GM12878 (cell line): Measurements from ENCODE around the gene FOXO1. TPM values are rescaled to one million over a fixed set of nuclear protein-coding genes. Genes with fewer than 3 reads are reported as not detected.

Experiments used
- ATAC-seq: fragments of 200-7000 bp; cut with Tn5 transposase; 3 replicates; pipeline ENCODE4 v1.9.1; 2020; ENCODE audit warnings: mild to moderate bottlenecking, moderate library complexity
- BruUV-seq: library from RNA; stranded (reverse); fragments of 400-500 nt; replicated peaks from 2 replicates; lab custom pipeline; 2021; lab: Mats Ljungman, UMichigan
- CTCF ChIA-PET: fragments of 300-600 bp; sonication (Branson Sonifier 250); formaldehyde crosslinking; extraction: SDS; loops from one replicate; lab custom pipeline; 2021; ENCODE audit warnings: inconsistent platforms; lab: Yijun Ruan, JAX
- POLR2A ChIA-PET: fragments of 350-600 bp; formaldehyde crosslinking; extraction: SDS; loops from one replicate; lab custom pipeline; 2021; ENCODE audit warnings: inconsistent platforms; lab: Charles Lee
- RAD21 ChIA-PET: fragments of 300-600 bp; sonication (Branson Sonifier 250); formaldehyde crosslinking; loops from one replicate; lab custom pipeline; 2023; ENCODE audit warnings: antibody characterized with exemption; ENCODE audit not compliant: unreplicated experiment; lab: Charles Lee
- SMC1A ChIA-PET: fragments of 300-600 bp; sonication (Branson Sonifier 250); formaldehyde crosslinking; loops from one replicate; lab custom pipeline; 2023; ENCODE audit not compliant: unreplicated experiment, uncharacterized antibody; lab: Charles Lee
- DNase-seq: peaks from one replicate; pipeline ENCODE4 v3.0.0-alpha.2; 2011; ENCODE audit warnings: low read depth, low spot score
- FAIRE-seq: peaks from 3 replicates; lab custom pipeline; 2011; peaks lifted over from hg19 to GRCh38; lab: Jason Lieb, UNC
- H2AFZ ChIP-seq: 2 replicates; pipeline ENCODE4 v1.6.0; 2011; ENCODE audit warnings: low read depth, low read length, control low read depth; ENCODE audit not compliant: control insufficient read depth
- H3K27ac ChIP-seq: 2 replicates; pipeline ENCODE4 v1.5.1; 2011; ENCODE audit warnings: control low read depth; ENCODE audit not compliant: control insufficient read depth, insufficient read depth
- H3K27me3 ChIP-seq, 2 experiments: replicated peaks in 1 of 2; 2 replicates each; pipeline versions ENCODE4 v1.6.0 to v1.6.1; 2011; ENCODE audit warnings: low read length in 1 of 2; ENCODE audit not compliant: control insufficient read depth in 2 of 2, insufficient read depth in 2 of 2
- H3K36me3 ChIP-seq, 2 experiments: 2 replicates each; pipeline ENCODE4 v1.5.1; 2011; ENCODE audit warnings: low read length in 1 of 2; ENCODE audit not compliant: control insufficient read depth in 2 of 2, insufficient read depth in 2 of 2
- H3K4me1 ChIP-seq: 2 replicates; pipeline ENCODE4 v1.6.1; 2011; ENCODE audit warnings: mild to moderate bottlenecking, low read length, moderate library complexity, mixed read lengths; ENCODE audit not compliant: control insufficient read depth, insufficient read depth
- H3K4me2 ChIP-seq: 2 replicates; pipeline ENCODE4 v1.6.0; 2011; ENCODE audit warnings: control low read depth; ENCODE audit not compliant: control insufficient read depth, insufficient read depth
- H3K4me3 ChIP-seq: fragments of 200-600 bp; sonication (generic); 2 replicates; pipeline ENCODE4 v1.5.1; 2016
- H3K79me2 ChIP-seq: 2 replicates; pipeline ENCODE4 v1.6.0; 2011; ENCODE audit warnings: low read length; ENCODE audit not compliant: control insufficient read depth, insufficient read depth
- H3K9ac ChIP-seq: 2 replicates; pipeline ENCODE4 v1.8.0; 2011; ENCODE audit warnings: low read length, control low read depth, mixed read lengths; ENCODE audit not compliant: control insufficient read depth, insufficient read depth
- H3K9me3 ChIP-seq: replicated peaks from 3 replicates; pipeline ENCODE4 v1.5.1; 2011; ENCODE audit warnings: mild to moderate bottlenecking, low read length; ENCODE audit not compliant: control insufficient read depth, insufficient read depth
- H4K20me1 ChIP-seq: 2 replicates; pipeline ENCODE4 v1.6.0; 2011; ENCODE audit not compliant: control insufficient read depth, insufficient read depth
- RAD21 ChIP-seq: IDR thresholded peaks from 2 replicates; pipeline ENCODE4 v1.6.1; 2011; ENCODE audit warnings: mild to moderate bottlenecking, low read depth, low read length, moderate library complexity; ENCODE audit not compliant: insufficient read depth
- RELA ChIP-seq: fragments of 450-650 bp; IDR thresholded peaks from 2 replicates; pipeline ENCODE4 v1.8.0; 2014; ENCODE audit warnings: borderline replicate concordance; ENCODE audit not compliant: partially characterized antibody
- SMAD1 ChIP-seq: fragments of 450-650 bp; IDR thresholded peaks from 2 replicates; pipeline ENCODE4 v1.6.1; 2018; ENCODE audit warnings: mild to moderate bottlenecking, low read depth; ENCODE audit not compliant: partially characterized antibody
- TCF12 ChIP-seq: IDR thresholded peaks from 2 replicates; pipeline ENCODE4 v1.6.1; 2011; ENCODE audit warnings: low read depth, mild to moderate bottlenecking, low read length
- WGBS: methylation state at CpG from one replicate; pipeline ENCODE4 v1.1.6; 2016; ENCODE audit warnings: low lambda C conversion rate; ENCODE audit not compliant: insufficient replicate concordance, insufficient coverage; ENCODE audit errors: missing lambda C conversion rate; 5-methylcytosine and 5-hydroxymethylcytosine counted together
- in situ Hi-C: fragments of 300-500 bp; cut with MboI; formaldehyde crosslinking; loops from 9 replicates; pipeline ENCODE4 v1.14.3; 2018; ENCODE audit warnings: mixed read lengths
- intact Hi-C: fragments of 100-400 bp; cut with micrococcal nuclease; formaldehyde crosslinking; loops from one replicate; pipeline ENCODE4 v1.14.2; 2022; ENCODE audit not compliant: unreplicated experiment
- polyA plus RNA-seq, 11 experiments: library from polyadenylated mRNA; depleted of rRNA in 4 of 11; unstranded in 6 of 11; stranded (reverse) in 5 of 11; fragments of >200 nt; fragmentation: Nextera tagmentation in 4 of 11; fragmentation: Illumina TruSeq in 1 of 11; extraction: Ambion mirVana in 4 of 11; extraction: Trizol in 1 of 11; gene quantifications; 1 replicate in 1 of 11; 2 replicates in 10 of 11; pipeline versions ENCODE4 v1.2.1 to v1.2.3, GENCODE V29; 2011 to 2016; ENCODE audit warnings: inconsistent platforms in 2 of 11, missing spikeins in 2 of 11, low read depth in 1 of 11
- total RNA-seq, 4 experiments: library from RNA; depleted of rRNA in 3 of 4; stranded (reverse); fragments of >200 nt in 3 of 4; fragmentation: Illumina TruSeq in 1 of 4; extraction: Trizol in 1 of 4; gene quantifications; 2 replicates each; pipeline versions ENCODE4 v1.2.1 to v1.2.3, GENCODE V29; 2013 to 2021
- TF ChIP-seq, protein P1 (sequence below), 3 experiments: IDR thresholded peaks in 2 of 3; conservative IDR thresholded peaks in 1 of 3; 2 replicates each; pipeline ENCODE4 v1.5.1; 2011; ENCODE audit warnings: low read depth in 3 of 3, low read length in 3 of 3, mild to moderate bottlenecking in 3 of 3, control low read depth in 2 of 3, moderate library complexity in 2 of 3, inconsistent platforms in 1 of 3, mixed read lengths in 1 of 3; ENCODE audit not compliant: control insufficient read depth in 2 of 3, insufficient read depth in 1 of 3; ENCODE audit errors: extremely low read depth in 1 of 3
- TF ChIP-seq, protein P2 (sequence below): IDR thresholded peaks from 2 replicates; pipeline ENCODE4 v1.6.1; 2011; ENCODE audit warnings: mild to moderate bottlenecking, low read depth, low read length, moderate library complexity; ENCODE audit not compliant: insufficient replicate concordance
- TF ChIP-seq, protein P3 (sequence below): IDR thresholded peaks from 2 replicates; pipeline ENCODE4 v1.6.1; 2011; ENCODE audit warnings: low read depth, low read length, improper control_type of control experiment, borderline replicate concordance

The FOXO1 gene
- total and polyA plus RNA-seq, 10 of the 15 experiments (the other 5 are each of a cell fraction or from before 2014, with no cell fraction given): 0.58 to 8.3 (median 0.88) TPM

DNA sequence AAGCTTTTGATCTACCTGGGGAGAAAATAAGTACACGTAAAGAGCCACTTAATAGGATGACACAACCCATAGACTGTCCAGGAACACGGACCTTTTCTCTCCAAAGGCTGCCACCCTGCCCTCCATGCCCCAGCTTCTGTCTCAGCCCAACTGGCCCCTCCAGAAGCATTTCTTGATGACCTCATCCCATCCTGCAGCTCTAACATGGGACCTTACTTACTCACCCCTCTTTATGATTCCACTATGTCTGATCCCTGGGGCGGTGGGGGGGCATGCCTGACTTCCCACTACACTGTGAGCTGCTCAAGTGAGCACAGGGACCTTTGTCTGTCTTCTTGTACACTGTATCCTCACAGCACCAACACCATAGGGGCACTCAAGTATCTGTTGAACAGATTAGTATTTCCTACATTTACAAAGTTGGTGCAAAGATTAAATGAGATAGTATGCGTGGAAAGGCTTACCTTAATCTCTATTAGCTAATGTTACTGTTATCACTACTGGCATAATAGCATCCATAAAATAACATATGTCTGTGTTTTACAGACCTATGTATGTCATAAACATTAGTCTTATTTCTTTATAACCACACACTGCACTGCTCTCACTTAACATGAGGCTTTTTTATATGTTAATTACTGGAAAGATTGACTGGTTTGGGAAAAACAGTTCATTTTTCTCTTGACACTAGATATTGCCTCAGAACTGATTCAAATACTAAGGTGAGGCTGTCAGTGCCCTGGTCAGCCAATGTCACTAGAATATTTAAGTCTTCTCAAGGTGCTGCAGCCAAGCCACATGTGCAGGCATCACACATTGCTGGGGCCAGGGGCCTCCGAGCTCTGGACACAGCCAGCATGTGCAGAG lies 100.9 kb downstream of the FOXO1 start:
- H4K20me1 ChIP-seq: no peaks in the 10 kb centered on the region; the same call in none of the 2 replicates
- H3K79me2 ChIP-seq: peaks cover 2% of the 10 kb centered on the region
- no peaks in the 10 kb centered on the region for H3K27me3 ChIP-seq
- ChIA-PET CTCF (interaction anchor here (1.0 kb wide), 1 partner anchor 104 kb away, joined by 3 read pairs; no protein-coding TSS in a partner anchor), SMC1A (interaction anchor here (0.6 to 2.2 kb wide), 4 partner anchors 10 to 103 kb away, joined by 3 to 10 read pairs (median 3); no protein-coding TSS in a partner anchor), RAD21 (interaction anchor here (0.6 to 0.8 kb wide), 3 partner anchors 71 to 103 kb away, joined by 3 read pairs; no protein-coding TSS in a partner anchor), POLR2A (no interaction called here)
- H3K9me3 ChIP-seq: no peaks in the 10 kb centered on the region; the same call in 2 of the 3 replicates
- no peak overlapping the region for H3K4me3 ChIP-seq
- ATAC-seq (peak; percentile 14; the same call in 2 of the 3 replicates), FAIRE-seq (no peak), DNase-seq (no peak)
- H3K27ac ChIP-seq: no peak overlapping the region
- WGBS: 73% methylated on average over 5 of the region's 5 CpGs
- H3K9ac ChIP-seq: no peak overlapping the region
- in situ Hi-C loops (no loop called here), intact Hi-C loops (no loop called here)
- H2AFZ ChIP-seq: no peak overlapping the region
- no TSS peak for BruUV-seq
- peaks cover 11% of the 10 kb centered on the region for H3K4me1 ChIP-seq
- H3K36me3 ChIP-seq: no peaks in the 10 kb centered on the region
- no peak overlapping the region for H3K4me2 ChIP-seq
- no peak for TF ChIP-seq RELA

DNA sequence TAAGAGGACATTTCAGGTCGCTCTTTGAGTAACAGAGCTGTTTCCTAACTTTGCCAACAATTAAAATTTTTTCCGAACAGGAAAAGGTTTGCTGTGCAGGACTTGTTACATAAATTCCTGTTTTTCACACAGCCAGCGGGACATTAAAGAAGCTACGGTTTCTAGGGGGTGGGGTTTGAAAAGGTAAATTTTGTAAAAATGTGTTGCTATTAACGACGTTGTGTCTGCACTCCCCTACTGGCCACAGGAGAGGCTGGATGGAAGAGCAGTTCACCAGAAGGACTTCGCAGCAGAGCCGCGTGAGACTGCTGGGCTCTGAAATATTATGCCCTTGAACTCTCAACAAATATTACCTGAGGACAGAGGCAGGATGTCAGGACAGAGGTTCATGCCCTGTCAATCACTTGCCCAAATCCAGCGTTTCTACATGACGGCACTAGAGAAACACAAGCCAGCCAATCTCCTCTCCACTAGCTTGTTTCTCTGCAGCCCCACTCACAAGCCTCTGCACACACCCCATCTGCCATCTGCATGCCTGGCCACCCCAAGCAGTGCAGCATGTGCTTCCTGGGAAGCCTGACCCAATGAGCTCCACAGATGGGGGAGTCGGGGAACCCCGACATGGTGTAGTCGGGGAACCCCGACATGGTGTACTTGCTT lies 102.0 kb downstream of the FOXO1 start:
- Histone ChIP-seq H4K20me1 (peaks cover 2% of the 10 kb centered on the region; the same call in 1 of the 2 replicates), H3K9me3 (no peaks in the 10 kb centered on the region; the same call in 2 of the 3 replicates), H3K9ac (no peak overlapping the region), H3K4me3 (no peak overlapping the region), H2AFZ (no peak overlapping the region), H3K27me3 (no peaks in the 10 kb centered on the region), H3K27ac (no peak overlapping the region), H3K4me2 (peak overlapping the region; percentile 13; the same call in 1 of the 2 replicates), H3K4me1 (peaks cover 11% of the 10 kb centered on the region), H3K36me3 (peaks cover 0 to 5% of the 10 kb centered on the region in 2 experiments; a peak in 3 of 4 replicates), H3K79me2 (peaks cover 2% of the 10 kb centered on the region)
- RAD21 ChIA-PET: interaction anchor here (0.6 to 0.8 kb wide), 4 partner anchors 40 to 104 kb away, joined by 3 read pairs; no protein-coding TSS in a partner anchor
- SMC1A ChIA-PET: interaction anchor here (0.6 to 2.2 kb wide), 7 partner anchors 9 to 132 kb away, joined by 3 to 10 read pairs (median 3); no protein-coding TSS in a partner anchor
- FAIRE-seq (no peak), ATAC-seq (peak; percentile 74), DNase-seq (peak; percentile 24)
- POLR2A ChIA-PET: interaction anchor here (1.0 kb wide), 1 partner anchor 89 kb away, joined by 3 read pairs; no protein-coding TSS in a partner anchor
- BruUV-seq: no TSS peak
- 42% methylated on average over 15 of the region's 15 CpGs for WGBS
- intact Hi-C loops: no loop called here
- CTCF ChIA-PET: interaction anchor here (0.6 to 1.0 kb wide), 3 partner anchors 19 to 143 kb away, joined by 3 read pairs; no protein-coding TSS in a partner anchor
- in situ Hi-C loops: no loop called here
- TF ChIP-seq, protein P1, sequence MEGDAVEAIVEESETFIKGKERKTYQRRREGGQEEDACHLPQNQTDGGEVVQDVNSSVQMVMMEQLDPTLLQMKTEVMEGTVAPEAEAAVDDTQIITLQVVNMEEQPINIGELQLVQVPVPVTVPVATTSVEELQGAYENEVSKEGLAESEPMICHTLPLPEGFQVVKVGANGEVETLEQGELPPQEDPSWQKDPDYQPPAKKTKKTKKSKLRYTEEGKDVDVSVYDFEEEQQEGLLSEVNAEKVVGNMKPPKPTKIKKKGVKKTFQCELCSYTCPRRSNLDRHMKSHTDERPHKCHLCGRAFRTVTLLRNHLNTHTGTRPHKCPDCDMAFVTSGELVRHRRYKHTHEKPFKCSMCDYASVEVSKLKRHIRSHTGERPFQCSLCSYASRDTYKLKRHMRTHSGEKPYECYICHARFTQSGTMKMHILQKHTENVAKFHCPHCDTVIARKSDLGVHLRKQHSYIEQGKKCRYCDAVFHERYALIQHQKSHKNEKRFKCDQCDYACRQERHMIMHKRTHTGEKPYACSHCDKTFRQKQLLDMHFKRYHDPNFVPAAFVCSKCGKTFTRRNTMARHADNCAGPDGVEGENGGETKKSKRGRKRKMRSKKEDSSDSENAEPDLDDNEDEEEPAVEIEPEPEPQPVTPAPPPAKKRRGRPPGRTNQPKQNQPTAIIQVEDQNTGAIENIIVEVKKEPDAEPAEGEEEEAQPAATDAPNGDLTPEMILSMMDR (IDR thresholded peaks at IDR 0.05 in 2 of 3, conservative IDR thresholded peaks at IDR 0.05 in 1 of 3; ENCODE audit: control insufficient read depth in 2 of 3, extremely low read depth in 1 of 3, insufficient read depth in 1 of 3, low read depth in 3 of 3, low read length in 3 of 3): peak in 1 of 3 experiments; percentile 8; a peak in 1 of 6 replicates
- TF ChIP-seq TCF12: 0 out of 2 replicates have a peak, but pooled peaks have one; percentile 10
- 0 out of 2 replicates have a peak, but pooled peaks have one; percentile 15 for TF ChIP-seq RAD21
- TF ChIP-seq, protein P2, sequence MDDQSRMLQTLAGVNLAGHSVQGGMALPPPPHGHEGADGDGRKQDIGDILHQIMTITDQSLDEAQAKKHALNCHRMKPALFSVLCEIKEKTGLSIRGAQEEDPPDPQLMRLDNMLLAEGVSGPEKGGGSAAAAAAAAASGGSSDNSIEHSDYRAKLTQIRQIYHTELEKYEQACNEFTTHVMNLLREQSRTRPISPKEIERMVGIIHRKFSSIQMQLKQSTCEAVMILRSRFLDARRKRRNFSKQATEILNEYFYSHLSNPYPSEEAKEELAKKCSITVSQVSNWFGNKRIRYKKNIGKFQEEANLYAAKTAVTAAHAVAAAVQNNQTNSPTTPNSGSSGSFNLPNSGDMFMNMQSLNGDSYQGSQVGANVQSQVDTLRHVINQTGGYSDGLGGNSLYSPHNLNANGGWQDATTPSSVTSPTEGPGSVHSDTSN: peak; percentile 44
- TF ChIP-seq, protein P3, sequence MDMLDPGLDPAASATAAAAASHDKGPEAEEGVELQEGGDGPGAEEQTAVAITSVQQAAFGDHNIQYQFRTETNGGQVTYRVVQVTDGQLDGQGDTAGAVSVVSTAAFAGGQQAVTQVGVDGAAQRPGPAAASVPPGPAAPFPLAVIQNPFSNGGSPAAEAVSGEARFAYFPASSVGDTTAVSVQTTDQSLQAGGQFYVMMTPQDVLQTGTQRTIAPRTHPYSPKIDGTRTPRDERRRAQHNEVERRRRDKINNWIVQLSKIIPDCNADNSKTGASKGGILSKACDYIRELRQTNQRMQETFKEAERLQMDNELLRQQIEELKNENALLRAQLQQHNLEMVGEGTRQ: no peak
- TF ChIP-seq SMAD1: no peak
